B cell (primary cell): ENCODE data around the gene SURF2.

Experiments
- CTCF ChIP-seq: fragments of 200-600 bp; IDR thresholded peaks from one replicate; pipeline ENCODE4 v1.8.0; 2022; ENCODE audit warnings: antibody characterized with exemption, mild to moderate bottlenecking
- EZH2 ChIP-seq: IDR thresholded peaks from 2 replicates; pipeline ENCODE4 v1.6.1; 2012; ENCODE audit warnings: borderline replicate concordance, low read depth, mild to moderate bottlenecking, moderate library complexity, low read length; ENCODE audit not compliant: insufficient read depth, poor library complexity, severe bottlenecking

GRCh38 chr9:133351526-133351907 lies 4.8 kb upstream of the SURF2 start:
- TF ChIP-seq CTCF (no peak), EZH2 (no peak)
